IMR-90 (cell line): ENCODE results near the gene SPATA2L. TPM values are rescaled to one million over a fixed set of nuclear protein-coding genes. Genes with fewer than 3 reads are reported as not detected.

Experiments
- ATAC-seq: fragments of 200-7000 bp; cut with Tn5 transposase; 2 replicates; pipeline ENCODE4 v1.9.1; 2020; ENCODE audit warnings: low read depth, mild to moderate bottlenecking, moderate library complexity
- BruUV-seq: library from RNA; stranded (reverse); fragments of 400-500 nt; replicated peaks from 2 replicates; lab custom pipeline; 2021; lab: Mats Ljungman, UMichigan
- CTCF ChIA-PET: fragments of 300-600 bp; formaldehyde crosslinking; extraction: SDS; loops from one replicate; lab custom pipeline; 2021; ENCODE audit warnings: antibody characterized with exemption; lab: Yijun Ruan, JAX
- POLR2A ChIA-PET: fragments of 300-600 bp; sonication (Branson Sonifier 250); formaldehyde crosslinking; loops from one replicate; lab custom pipeline; 2022; ENCODE audit warnings: antibody characterized with exemption; ENCODE audit not compliant: unreplicated experiment; lab: Charles Lee
- DNase-seq: peaks from one replicate; pipeline ENCODE4 v3.0.0; 2013
- H2AFZ ChIP-seq: replicated peaks from 2 replicates; pipeline ENCODE3; 2013; ENCODE audit warnings: low read length, mild to moderate bottlenecking; ENCODE audit not compliant: poor library complexity
- H2AK5ac ChIP-seq: 2 replicates; pipeline ENCODE4 v1.6.1; 2013; ENCODE audit warnings: low read depth, low read length, inconsistent platforms
- H2AK9ac ChIP-seq: replicated peaks from 2 replicates; pipeline ENCODE3; 2013; ENCODE audit warnings: mild to moderate bottlenecking, low read depth, low read length, moderate library complexity; ENCODE audit not compliant: poor library complexity
- H2BK120ac ChIP-seq: 2 replicates; pipeline ENCODE4 v1.6.1; 2013; ENCODE audit warnings: low read depth, low read length, inconsistent platforms
- H2BK15ac ChIP-seq: 3 replicates; pipeline ENCODE4 v1.6.1; 2013; ENCODE audit warnings: low read depth, low read length, inconsistent platforms
- H2BK20ac ChIP-seq: 2 replicates; pipeline ENCODE4 v1.6.1; 2013; ENCODE audit warnings: low read depth, mild to moderate bottlenecking, inconsistent platforms, low read length, moderate library complexity
- H2BK5ac ChIP-seq: 2 replicates; pipeline ENCODE4 v1.6.1; 2013; ENCODE audit warnings: mild to moderate bottlenecking, low read depth, low read length, inconsistent platforms; ENCODE audit not compliant: poor library complexity, severe bottlenecking
- H3K14ac ChIP-seq: replicated peaks from 2 replicates; pipeline ENCODE4 v1.6.1; 2013; ENCODE audit warnings: low read depth, low read length, inconsistent platforms
- H3K18ac ChIP-seq: 2 replicates; pipeline ENCODE4 v1.6.1; 2013; ENCODE audit warnings: low read depth, low read length, control low read depth
- H3K23ac ChIP-seq: 2 replicates; pipeline ENCODE4 v1.6.1; 2013; ENCODE audit warnings: low read depth, low read length, inconsistent platforms
- H3K27ac ChIP-seq: 2 replicates; pipeline ENCODE4 v1.5.1; 2013; ENCODE audit warnings: mild to moderate bottlenecking, control low read depth, low read length; ENCODE audit not compliant: insufficient read depth
- H3K27me3 ChIP-seq: 2 replicates; pipeline ENCODE4 v1.6.1; 2013; ENCODE audit warnings: low read length; ENCODE audit not compliant: control insufficient read depth, insufficient read depth
- H3K36me3 ChIP-seq: 2 replicates; pipeline ENCODE4 v1.6.1; 2013; ENCODE audit warnings: low read length, mixed read lengths; ENCODE audit not compliant: control insufficient read depth, insufficient read depth
- H3K4ac ChIP-seq: 2 replicates; pipeline ENCODE4 v1.6.1; 2013; ENCODE audit warnings: low read depth, low read length, inconsistent platforms
- H3K4me1 ChIP-seq: 2 replicates; pipeline ENCODE4 v1.6.1; 2013; ENCODE audit warnings: low read length, mixed read lengths; ENCODE audit not compliant: control insufficient read depth, insufficient read depth
- H3K4me2 ChIP-seq: 2 replicates; pipeline ENCODE4 v1.6.1; 2013; ENCODE audit warnings: low read depth, mild to moderate bottlenecking, control low read depth, low read length, moderate library complexity
- H3K4me3 ChIP-seq: 2 replicates; pipeline ENCODE4 v1.5.1; 2013; ENCODE audit warnings: low read depth, mild to moderate bottlenecking, control low read depth, low read length, moderate library complexity; ENCODE audit not compliant: insufficient read depth
- H3K56ac ChIP-seq: 2 replicates; pipeline ENCODE4 v1.6.1; 2013; ENCODE audit warnings: low read length, inconsistent platforms; ENCODE audit not compliant: insufficient read depth; ENCODE audit errors: extremely low read depth
- H3K79me1 ChIP-seq, 2 experiments: 2 replicates each; pipeline ENCODE4 v1.6.1; 2013; ENCODE audit warnings: low read length in 2 of 2, inconsistent platforms in 1 of 2, low read depth in 1 of 2
- H3K9ac ChIP-seq: 2 replicates; pipeline ENCODE4 v1.6.1; 2013; ENCODE audit warnings: low read depth, low read length, control low read depth
- H3K9me1 ChIP-seq: 2 replicates; pipeline ENCODE4 v1.6.1; 2013; ENCODE audit warnings: low read length, inconsistent platforms; ENCODE audit not compliant: insufficient read depth
- H3K9me3 ChIP-seq: 2 replicates; pipeline ENCODE4 v1.6.1; 2013; ENCODE audit warnings: low read length; ENCODE audit not compliant: control insufficient read depth, insufficient read depth
- H4K20me1 ChIP-seq: 2 replicates; pipeline ENCODE4 v1.6.1; 2013; ENCODE audit warnings: low read length, inconsistent platforms; ENCODE audit not compliant: insufficient read depth
- H4K5ac ChIP-seq: 2 replicates; pipeline ENCODE4 v1.6.1; 2013; ENCODE audit warnings: mild to moderate bottlenecking, low read depth, low read length, control low read depth
- H4K8ac ChIP-seq, 2 experiments: 2 replicates each; pipeline ENCODE4 v1.6.1; 2013; ENCODE audit warnings: low read depth in 2 of 2, low read length in 2 of 2, control low read depth in 1 of 2, inconsistent platforms in 1 of 2
- H4K91ac ChIP-seq: 2 replicates; pipeline ENCODE4 v1.6.1; 2013; ENCODE audit warnings: low read depth, low read length, inconsistent platforms; ENCODE audit not compliant: insufficient read depth
- FOS ChIP-seq: fragments of 150-350 bp; IDR thresholded peaks from 2 replicates; pipeline ENCODE4 v1.6.1; 2016; ENCODE audit warnings: low read depth, low read length
- MAFK ChIP-seq: IDR thresholded peaks from 2 replicates; pipeline ENCODE4 v1.6.1; 2012; ENCODE audit warnings: low read depth, low read length, improper control_type of control experiment
- MAZ ChIP-seq: IDR thresholded peaks from 2 replicates; pipeline ENCODE4 v1.6.1; 2012; ENCODE audit warnings: low read depth, mild to moderate bottlenecking, low read length, improper control_type of control experiment, moderate library complexity, borderline replicate concordance
- MXI1 ChIP-seq: IDR thresholded peaks from 2 replicates; pipeline ENCODE4 v1.6.1; 2012; ENCODE audit warnings: low read depth, mild to moderate bottlenecking, low read length, moderate library complexity, borderline replicate concordance
- NFE2L2 ChIP-seq: fragments of 150-350 bp; IDR thresholded peaks from 2 replicates; pipeline ENCODE4 v1.6.1; 2016; ENCODE audit warnings: low read depth, mild to moderate bottlenecking, low read length
- POLR2A ChIP-seq: IDR thresholded peaks from 2 replicates; pipeline ENCODE4 v1.6.1; 2012; ENCODE audit warnings: mild to moderate bottlenecking, low read depth, low read length
- RCOR1 ChIP-seq: IDR thresholded peaks from 2 replicates; pipeline ENCODE4 v1.6.1; 2012; ENCODE audit warnings: mild to moderate bottlenecking, low read length, improper control_type of control experiment; ENCODE audit not compliant: insufficient replicate concordance
- RFX5 ChIP-seq: IDR thresholded peaks from 2 replicates; pipeline ENCODE4 v1.8.0; 2012; ENCODE audit warnings: low read depth, mild to moderate bottlenecking, low read length, moderate library complexity
- SMC3 ChIP-seq: fragments of 150-350 bp; IDR thresholded peaks from 2 replicates; pipeline ENCODE4 v1.6.1; 2016; ENCODE audit warnings: low read depth, mild to moderate bottlenecking, antibody characterized with exemption, low read length, moderate library complexity
- USF2 ChIP-seq: fragments of 150-350 bp; IDR thresholded peaks from 2 replicates; pipeline ENCODE4 v1.6.1; 2017; ENCODE audit warnings: mild to moderate bottlenecking, antibody characterized with exemption, low read length, low read depth
- WGBS, 2 experiments: methylation state at CpG; one replicate each; pipeline versions ENCODE4 v1.1.5 to v1.1.7; 2013; ENCODE audit warnings: missing lambda C conversion rate in 2 of 2; ENCODE audit not compliant: insufficient read length in 1 of 2; ENCODE audit errors: extremely low coverage in 2 of 2; 5-methylcytosine and 5-hydroxymethylcytosine counted together
- dilution Hi-C: fragments of 300-500 bp; cut with HindIII; formaldehyde crosslinking; loops from one replicate; pipeline ENCODE4 v1.14.3; 2018; ENCODE audit warnings: low sequenced_read_pairs; ENCODE audit not compliant: unreplicated experiment
- in situ Hi-C: fragments of 300-500 bp; cut with MboI; formaldehyde crosslinking; loops from 3 replicates; pipeline ENCODE4 v1.14.3; 2019; ENCODE audit warnings: low sequenced_read_pairs, inconsistent platforms, mixed read lengths
- intact Hi-C: fragments of 100-400 bp; cut with micrococcal nuclease; formaldehyde crosslinking; loops from 2 replicates; pipeline ENCODE4 v1.10.0; 2022
- polyA plus RNA-seq, 3 experiments: library from polyadenylated mRNA; depleted of rRNA; stranded (reverse); fragments of >200 nt; gene quantifications; 2 replicates each; pipeline ENCODE4 v1.2.3, GENCODE V29; 2012; ENCODE audit warnings: low replicate concordance in 1 of 3
- total RNA-seq: library from RNA; depleted of rRNA; stranded (reverse); fragments of >200 nt; gene quantifications from 2 replicates; pipeline ENCODE4 v1.2.3, GENCODE V29; 2012
- TF ChIP-seq, protein P1 (sequence below): fragments of 150-350 bp; IDR thresholded peaks from 2 replicates; pipeline ENCODE4 v1.6.1; 2016; ENCODE audit warnings: low read depth, mild to moderate bottlenecking, low read length, moderate library complexity, borderline replicate concordance
- TF ChIP-seq, protein P2 (sequence below): conservative IDR thresholded peaks from 2 replicates; pipeline ENCODE4 v1.5.1; 2012; ENCODE audit warnings: mild to moderate bottlenecking, low read depth, low read length, improper control_type of control experiment

The SPATA2L gene
- total and polyA plus RNA-seq, 2 of the 4 experiments (the other 2 are of a cell fraction) = 4.8 to 6.9 TPM

DNA sequence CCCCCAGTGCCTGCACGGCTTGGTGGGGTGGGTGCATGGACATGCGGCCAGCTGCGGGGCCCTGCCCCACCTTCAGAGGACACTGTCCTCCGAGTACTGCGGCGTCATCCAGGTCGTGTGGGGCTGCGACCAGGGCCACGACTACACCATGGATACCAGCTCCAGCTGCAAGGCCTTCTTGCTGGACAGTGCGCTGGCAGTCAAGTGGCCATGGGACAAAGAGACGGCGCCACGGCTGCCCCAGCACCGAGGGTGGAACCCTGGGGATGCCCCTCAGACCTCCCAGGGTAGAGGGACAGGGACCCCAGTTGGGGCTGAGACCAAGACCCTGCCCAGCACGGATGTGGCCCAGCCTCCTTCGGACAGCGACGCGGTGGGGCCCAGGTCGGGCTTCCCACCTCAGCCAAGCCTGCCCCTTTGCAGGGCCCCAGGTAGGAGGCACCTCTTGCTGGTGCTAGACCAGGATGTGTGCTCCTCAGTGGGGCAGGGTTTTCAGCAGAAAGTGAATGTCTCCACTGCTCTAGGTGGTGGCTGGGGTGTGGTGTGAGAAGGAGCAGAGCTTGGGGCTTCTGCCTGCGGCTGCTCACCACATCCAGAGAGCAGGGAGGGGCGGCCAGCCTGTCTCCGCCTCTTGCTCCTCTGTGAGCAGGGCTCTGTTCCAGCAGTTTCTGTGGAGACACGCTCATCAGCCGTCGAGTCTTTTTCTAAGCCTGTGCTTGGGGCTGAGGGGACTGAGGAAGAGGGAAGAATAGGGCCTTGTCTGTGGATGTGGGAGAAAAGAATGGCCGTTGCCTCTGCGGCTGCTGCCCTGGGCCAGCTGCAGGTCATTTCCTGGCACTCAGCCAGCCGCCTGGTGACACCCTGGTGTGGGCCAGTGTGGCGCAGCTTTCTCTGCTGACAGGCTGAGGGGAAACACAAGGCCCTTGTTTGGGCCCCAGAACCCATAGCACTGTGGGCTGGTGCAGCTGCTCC is 22.1 kb upstream of the SPATA2L start:
- no peak overlapping the region for H3K9ac ChIP-seq
- in situ Hi-C loops = no loop called here
- no peak overlapping the region for H2BK120ac ChIP-seq
- 0 out of 2 replicates have a peak, but pooled peaks cover 3% of the 10 kb centered on the region for H3K9me1 ChIP-seq
- no peak for TF ChIP-seq MAZ
- no peak for TF ChIP-seq MXI1
- no peak for TF ChIP-seq RFX5
- TF ChIP-seq SMC3 = no peak
- no peak for TF ChIP-seq NFE2L2
- TF ChIP-seq RCOR1 = no peak
- no peak for TF ChIP-seq POLR2A
- TF ChIP-seq USF2 = no peak
- TF ChIP-seq FOS = no peak
- TF ChIP-seq MAFK = no peak
- TF ChIP-seq, protein P1, sequence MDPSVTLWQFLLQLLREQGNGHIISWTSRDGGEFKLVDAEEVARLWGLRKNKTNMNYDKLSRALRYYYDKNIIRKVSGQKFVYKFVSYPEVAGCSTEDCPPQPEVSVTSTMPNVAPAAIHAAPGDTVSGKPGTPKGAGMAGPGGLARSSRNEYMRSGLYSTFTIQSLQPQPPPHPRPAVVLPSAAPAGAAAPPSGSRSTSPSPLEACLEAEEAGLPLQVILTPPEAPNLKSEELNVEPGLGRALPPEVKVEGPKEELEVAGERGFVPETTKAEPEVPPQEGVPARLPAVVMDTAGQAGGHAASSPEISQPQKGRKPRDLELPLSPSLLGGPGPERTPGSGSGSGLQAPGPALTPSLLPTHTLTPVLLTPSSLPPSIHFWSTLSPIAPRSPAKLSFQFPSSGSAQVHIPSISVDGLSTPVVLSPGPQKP = no peak
- TF ChIP-seq, protein P2, sequence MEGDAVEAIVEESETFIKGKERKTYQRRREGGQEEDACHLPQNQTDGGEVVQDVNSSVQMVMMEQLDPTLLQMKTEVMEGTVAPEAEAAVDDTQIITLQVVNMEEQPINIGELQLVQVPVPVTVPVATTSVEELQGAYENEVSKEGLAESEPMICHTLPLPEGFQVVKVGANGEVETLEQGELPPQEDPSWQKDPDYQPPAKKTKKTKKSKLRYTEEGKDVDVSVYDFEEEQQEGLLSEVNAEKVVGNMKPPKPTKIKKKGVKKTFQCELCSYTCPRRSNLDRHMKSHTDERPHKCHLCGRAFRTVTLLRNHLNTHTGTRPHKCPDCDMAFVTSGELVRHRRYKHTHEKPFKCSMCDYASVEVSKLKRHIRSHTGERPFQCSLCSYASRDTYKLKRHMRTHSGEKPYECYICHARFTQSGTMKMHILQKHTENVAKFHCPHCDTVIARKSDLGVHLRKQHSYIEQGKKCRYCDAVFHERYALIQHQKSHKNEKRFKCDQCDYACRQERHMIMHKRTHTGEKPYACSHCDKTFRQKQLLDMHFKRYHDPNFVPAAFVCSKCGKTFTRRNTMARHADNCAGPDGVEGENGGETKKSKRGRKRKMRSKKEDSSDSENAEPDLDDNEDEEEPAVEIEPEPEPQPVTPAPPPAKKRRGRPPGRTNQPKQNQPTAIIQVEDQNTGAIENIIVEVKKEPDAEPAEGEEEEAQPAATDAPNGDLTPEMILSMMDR = no peak
- intact Hi-C loops = loop anchor here (5.0 to 10.0 kb wide), 2 partner anchors 91 to 139 kb away; partner anchors contain the start of gene FANCA
- H3K56ac ChIP-seq = no peak overlapping the region
- H2BK15ac ChIP-seq = no peak overlapping the region
- no peak overlapping the region for H3K4ac ChIP-seq
- DNase-seq (peak; percentile 14), ATAC-seq (no peak)
- no TSS peak for BruUV-seq
- peaks cover 17% of the 10 kb centered on the region for H3K4me1 ChIP-seq
- no peak overlapping the region for H3K4me2 ChIP-seq
- dilution Hi-C loops = no loop called here
- no peaks in the 10 kb centered on the region for H3K9me3 ChIP-seq
- POLR2A ChIA-PET = no interaction called here
- CTCF ChIA-PET = no interaction called here
- H4K8ac ChIP-seq = no peak overlapping the region; a peak in 1 of 4 replicates
- H3K36me3 ChIP-seq = peaks cover 31% of the 10 kb centered on the region
- H2AK5ac ChIP-seq = no peak overlapping the region
- H4K20me1 ChIP-seq = peaks cover 33% of the 10 kb centered on the region
- no peak overlapping the region for H3K4me3 ChIP-seq
- 95% methylated on average over 13 of the region's 30 CpGs; no CpG with 5 or more reads in 1 of the 2 experiments for WGBS, 2 experiments
- no peak overlapping the region for H4K5ac ChIP-seq
- H3K23ac ChIP-seq = no peak overlapping the region
- no peaks in the 10 kb centered on the region for H3K27me3 ChIP-seq
- H2BK20ac ChIP-seq = no peak overlapping the region
- peaks cover 34 to 65% of the 10 kb centered on the region in 2 experiments for H3K79me1 ChIP-seq
- no peak overlapping the region for H3K18ac ChIP-seq
- no peak overlapping the region for H4K91ac ChIP-seq
- no peak overlapping the region for H2AFZ ChIP-seq
- H2AK9ac ChIP-seq = peak overlapping the region; percentile 91
- no peak overlapping the region for H3K14ac ChIP-seq
- no peak overlapping the region for H3K27ac ChIP-seq
- no peak overlapping the region for H2BK5ac ChIP-seq
